Kidney tubule cell (primary cell): ENCODE results near the gene SFTPB.
"Not testable (repeated sequence)": the region's sequence is repeated elsewhere in the genome, so short reads cannot be mapped to it uniquely, and the experiment has no call there.

Experiments
- DNase-seq: peaks from one replicate; pipeline ENCODE4 v3.0.0-alpha.2; 2018; ENCODE audit warnings: low spot score

Gene SFTPB

DNA sequence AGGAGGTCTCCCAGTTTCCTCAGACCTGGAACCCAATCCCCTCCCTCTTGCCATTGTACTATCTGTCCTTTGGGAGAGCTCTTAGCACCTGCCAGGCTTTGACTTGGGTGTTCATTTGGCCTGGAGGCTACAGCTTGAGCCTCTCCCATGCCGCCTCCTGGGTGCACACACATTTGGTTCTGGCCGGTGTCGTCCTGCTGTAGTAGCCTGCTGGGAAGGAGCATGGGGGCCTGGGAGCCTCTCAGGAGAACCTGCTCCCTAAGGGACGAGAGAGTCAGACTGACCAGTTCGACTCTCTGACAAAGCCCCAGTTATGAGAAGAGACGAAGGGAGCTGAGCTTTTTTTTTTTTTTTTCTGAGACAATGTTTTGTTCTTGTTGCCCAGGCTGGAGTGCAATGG, 7.4 kb upstream of the SFTPB start:
- no peak for DNase-seq

DNA sequence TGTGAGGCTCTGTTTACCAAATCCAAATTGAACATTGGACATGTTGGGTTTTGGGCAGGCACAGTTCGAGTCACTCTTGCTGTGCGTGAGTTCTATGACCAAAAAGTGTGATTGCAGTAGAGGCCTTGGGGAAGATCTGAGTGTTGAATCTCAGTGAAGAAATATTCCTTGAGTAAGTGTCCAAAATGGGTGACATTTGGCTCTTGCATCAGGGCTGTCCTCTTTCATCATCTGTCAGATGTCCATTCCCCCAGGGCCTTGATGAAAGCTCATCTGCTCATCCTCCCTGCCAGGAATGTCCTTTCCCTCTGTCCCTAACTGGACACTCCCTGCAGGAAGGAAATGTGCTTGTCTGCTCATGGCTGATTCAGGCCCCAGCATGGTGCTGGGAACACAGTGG, 6.4 kb upstream of the SFTPB start:
- no peak for DNase-seq

DNA sequence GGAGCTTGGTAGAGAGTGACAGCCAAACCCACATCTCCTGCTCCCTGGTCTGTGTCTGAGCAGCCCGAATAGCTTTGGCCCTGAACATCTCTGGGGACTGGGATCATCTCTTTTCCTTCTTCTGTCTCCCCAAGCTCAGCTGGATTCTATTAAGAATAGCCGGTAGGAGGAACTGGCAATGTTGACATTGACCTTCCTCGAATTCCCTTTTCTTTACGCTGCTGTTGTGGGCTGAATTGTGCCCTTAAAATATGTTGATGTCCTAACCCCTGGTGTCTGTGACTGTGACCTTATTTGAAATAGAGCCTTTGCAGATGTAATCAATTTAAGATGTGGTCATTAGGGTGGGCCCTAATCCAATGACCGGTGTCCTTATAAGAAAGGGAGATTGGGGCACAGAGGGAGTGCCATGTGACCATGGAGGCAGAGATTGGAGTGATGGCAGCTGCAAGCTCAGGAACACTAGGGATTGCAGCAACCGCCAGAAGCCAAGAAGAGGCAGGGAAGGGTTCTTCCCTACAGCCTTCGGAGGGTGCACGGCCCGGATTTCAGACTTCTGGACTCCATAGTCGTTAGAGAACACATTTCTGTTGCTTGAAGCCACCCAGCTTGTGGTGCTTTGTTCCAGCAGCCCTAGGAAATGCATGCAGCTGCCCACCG, 5.8 kb upstream of the SFTPB start:
- no peak for DNase-seq

DNA sequence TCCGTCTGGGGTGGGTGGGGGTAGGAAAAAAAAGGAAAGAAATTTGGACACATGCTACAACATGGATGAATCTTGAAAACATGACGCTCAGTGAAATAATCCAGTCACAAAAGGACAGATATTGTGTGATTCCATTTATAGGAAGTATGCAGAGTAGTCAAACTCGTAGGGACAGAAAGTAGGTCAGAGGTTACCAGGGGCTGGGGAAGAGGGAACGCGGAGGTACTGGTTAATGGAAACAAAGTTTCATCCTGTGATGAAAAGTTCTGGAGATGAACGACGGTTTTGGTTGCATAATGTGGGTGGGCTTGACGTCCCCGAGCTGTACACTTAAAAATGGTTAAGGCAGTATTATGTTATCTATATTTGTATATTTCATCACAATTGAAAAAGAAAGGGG, 4.5 kb upstream of the SFTPB start:
- DNase-seq: no peak

DNA sequence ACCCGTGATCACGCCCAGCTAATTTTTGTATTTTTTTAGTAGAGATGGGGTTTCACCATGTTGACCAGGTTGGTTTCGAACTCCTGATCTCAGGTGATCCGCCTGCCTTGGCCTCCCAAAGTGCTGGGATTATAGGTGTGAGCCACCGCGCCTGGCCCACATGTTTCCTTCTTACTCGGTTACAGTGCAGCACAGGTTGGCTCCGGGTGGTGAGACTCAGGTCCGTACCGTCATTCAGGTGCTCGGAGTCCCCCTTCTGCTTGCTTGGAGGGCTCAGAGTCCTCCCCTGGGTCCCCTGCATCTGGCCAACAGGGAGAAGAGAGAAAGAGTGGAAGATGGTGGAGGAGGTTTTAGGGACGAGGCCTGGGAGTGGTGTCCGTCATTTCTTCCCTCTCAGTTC, 2.4 kb upstream of the SFTPB start:
- DNase-seq: not testable (repeated sequence)

DNA sequence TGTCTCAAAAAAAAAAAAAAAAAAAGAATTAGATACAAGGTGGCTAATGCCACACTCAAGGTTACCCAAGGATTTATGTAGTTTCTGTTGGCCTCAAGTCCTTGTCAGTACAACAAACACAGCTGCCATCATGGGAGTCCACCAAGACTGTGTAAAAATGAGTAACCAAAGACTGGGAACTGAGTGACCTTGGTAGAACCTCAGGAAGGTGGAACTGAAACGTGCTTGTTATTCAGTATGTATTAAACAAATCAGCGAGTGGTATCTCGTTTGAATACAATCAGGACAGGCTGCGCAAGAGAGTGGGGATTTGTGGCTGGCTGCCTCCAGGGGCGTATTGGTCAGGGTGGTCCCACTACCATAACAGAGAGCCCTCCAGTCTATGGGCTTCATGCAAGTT, 1.6 kb upstream of the SFTPB start:
- DNase-seq: no peak

DNA sequence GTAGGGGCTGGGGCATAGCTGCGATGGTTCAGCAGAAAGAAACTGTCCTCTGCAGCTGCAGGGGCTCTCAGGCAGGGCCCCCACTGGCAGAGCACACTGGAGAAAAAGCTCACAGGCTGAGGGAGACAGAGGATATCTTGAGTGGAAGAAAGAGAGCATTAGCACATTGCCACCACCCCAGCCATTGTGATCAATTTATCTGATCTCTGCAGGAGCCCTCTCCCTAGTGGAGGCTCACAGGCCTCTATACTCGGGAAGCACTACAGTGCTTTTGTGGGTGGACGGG, 801 bp upstream of the SFTPB start:
- no peak for DNase-seq

DNA sequence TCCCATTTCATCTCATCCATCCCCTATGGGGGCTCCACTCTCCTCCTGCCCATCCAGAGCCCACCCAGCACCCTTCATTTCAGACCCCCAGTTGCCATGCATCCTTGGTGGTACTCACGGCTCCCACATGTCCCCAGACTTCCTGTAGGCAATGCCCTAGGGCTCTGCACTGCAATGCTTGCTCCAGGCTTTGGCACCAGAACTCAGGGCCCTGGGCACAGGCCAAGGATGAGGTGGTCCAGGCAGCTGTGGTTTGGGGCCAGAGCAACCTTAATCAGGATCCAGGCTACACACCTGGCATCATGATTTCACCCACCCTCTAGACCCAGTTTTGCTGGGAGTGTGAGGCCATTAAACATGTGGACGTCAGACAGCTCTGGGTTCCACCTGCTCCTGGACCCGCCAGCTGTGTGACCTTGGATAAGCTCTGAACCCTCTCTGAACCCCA, 414 bp downstream of the SFTPB start:
- DNase-seq: no peak

DNA sequence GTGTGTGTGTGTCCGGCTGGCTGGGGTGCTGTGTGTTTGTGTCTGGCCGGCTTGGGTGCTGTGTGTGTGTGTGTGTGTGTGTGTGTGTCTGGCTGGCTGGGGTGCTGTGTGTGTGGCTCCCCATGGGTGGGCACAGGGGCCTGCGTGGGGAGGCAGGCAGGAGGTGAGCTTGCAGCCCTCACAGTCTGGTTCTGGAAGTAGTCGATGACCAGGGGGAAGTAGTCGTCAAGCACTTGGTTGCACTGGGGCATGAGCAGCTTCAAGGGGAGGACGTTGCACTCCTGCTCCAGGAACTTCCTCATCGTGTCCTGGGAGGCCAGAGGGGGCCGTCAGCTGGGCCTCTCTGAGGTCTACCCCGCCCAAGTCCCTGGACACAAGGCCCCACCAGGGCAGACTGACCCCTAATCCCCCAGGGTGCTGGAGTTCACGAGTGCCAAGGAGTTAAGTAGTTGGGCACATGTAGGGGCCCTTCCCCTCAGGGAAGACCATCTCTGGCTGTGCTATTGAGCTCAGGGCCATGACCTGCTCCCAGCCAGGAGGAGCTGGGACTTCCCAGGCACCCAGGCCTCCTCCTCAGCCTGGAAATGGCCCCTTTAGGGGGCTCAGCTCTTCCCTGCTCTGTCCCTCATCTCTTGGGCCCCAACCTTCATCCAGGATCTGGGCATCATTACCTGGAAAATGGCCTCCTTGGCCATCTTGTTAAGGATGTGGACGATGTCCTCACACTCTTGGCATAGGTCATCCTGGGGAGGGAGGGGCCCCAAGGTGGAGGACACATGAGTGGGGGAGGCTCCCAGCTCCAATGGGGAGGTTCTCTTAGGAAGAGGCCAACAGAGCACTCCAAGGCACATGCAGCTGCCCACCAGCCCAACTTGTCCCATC, 1.3 kb downstream of the SFTPB start:
- no peak for DNase-seq

DNA sequence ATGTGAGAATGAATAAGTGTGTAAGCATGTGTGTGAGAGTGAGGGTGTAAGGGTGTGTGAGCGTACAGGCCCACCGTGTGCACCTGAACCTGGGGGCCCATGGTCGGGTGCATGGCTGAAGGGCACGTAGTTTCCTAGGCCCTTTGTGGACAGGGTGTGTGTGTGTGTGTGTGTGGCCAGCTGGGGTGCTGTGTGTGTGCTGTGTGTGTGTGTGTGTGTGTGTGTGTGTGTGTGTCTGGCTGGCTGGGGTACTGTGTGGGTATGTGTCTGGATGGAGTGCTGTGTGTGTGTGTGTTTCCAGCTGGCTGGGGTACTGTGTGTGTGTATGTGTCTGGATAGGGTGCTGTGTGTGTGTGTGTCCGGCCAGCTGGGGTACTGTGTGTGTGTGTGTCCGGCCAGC, 2.0 kb downstream of the SFTPB start:
- DNase-seq: no peak

DNA sequence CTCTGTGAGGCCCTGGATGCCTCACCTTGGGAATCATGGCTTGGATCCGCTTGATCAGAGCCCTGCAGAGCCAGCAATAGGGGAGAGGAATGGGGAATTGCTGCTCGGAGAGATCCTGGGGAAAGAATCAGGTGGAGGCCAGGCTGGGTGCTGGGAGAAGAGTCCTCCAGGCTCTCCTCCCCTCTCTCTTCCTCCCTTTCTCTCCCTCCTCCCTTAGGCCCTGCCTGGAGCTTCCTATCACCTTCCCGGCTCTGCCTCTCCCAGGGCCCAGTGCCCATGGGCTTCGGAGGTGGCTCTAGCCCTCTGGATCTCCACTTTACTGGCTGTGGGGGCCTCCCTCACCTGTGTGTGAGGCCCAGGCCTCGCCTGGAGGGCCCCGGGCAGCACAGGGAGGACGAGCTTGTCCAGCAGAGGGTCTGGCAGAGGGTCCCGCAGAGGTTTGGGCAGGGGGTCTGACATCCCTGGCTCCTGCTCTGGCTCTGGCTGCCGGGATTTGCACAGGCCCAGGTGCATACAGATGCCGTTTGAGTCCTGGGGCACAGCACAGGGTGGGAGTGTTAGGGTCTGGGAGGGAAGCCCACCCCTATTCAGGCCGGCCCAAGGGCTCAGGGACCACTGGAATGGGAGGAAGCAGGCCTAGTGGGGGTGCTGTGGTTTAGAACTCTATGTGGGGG, 2.6 kb downstream of the SFTPB start:
- DNase-seq: no peak

DNA sequence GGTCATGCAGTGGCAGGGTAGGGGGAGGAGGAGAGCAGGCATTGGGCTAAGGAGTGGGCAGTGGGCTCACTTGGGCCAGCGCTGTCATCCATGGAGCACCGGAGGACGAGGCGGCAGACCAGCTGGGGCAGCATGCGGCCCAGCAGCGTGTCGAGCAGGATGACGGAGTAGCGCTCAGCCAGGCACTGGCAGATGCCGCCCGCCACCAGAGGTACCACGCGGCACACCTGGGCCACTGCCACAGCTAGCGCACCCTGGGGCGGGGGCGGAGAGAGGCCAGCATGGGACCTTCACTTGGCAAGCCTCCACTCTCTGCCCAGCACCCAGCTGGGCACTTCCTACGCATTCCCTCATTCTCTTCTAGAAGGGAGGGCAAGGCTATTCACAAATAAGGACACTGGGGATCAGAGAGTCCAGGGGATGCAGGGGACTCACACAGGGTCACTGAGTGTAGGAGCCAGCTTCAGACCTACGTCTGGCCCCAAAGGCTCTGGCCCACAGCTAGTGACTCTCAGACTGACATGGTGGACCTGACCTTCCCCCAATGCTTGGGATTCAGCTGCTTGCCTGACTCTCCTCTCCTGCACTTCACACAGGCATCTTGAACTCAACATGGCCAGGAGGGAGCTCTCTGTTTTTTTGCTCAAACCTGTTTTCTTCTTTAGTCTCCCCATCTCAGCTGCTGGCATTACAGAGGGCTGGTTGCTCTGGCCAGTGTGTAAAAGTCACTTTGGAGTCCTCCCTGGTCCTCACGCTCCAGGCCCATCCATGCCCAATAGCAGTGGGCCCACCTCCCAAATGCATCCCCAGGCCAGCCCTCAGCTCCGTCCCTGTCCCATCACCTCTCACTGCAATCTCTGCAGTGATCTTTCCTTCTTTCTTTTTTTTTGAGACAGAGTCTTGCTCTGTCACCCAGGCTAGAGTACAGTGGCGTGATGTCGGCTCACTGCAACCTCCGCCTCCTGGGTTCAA, 4.1 kb downstream of the SFTPB start:
- no peak for DNase-seq

DNA sequence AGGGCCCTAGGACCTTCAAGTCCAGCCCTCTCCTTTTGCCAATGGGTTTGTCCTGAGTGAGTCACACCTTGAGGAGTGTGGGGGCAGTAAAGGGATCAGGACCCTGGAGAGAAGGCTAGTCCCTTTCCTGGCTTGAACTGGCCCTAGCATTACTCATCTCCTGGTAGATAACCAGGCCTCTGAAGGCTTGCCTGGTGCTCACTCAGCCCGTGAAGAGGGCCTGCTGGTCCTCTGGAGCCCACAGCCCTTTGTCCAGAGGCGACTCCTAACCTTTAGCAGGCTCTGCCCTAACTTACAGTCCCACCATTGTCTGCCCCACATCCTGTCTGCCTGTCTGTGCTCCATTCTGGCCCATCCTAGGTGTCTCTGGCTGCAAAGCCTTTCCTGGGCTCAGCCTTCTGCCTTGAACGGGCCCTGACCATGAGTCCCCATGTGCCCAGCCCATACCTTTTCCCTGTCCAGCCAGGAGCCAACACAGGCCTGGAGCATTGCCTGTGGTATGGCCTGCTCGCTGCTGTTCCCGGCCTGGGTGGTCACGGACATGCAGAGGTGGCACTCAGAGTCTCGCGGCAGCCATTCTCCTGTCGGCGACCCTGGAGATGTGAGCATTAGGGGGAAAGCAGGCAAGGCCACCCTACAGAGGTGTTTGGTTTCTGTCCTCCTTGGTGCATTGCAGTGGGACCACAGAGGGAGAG, 5.0 kb downstream of the SFTPB start:
- DNase-seq: peak; percentile 94

DNA sequence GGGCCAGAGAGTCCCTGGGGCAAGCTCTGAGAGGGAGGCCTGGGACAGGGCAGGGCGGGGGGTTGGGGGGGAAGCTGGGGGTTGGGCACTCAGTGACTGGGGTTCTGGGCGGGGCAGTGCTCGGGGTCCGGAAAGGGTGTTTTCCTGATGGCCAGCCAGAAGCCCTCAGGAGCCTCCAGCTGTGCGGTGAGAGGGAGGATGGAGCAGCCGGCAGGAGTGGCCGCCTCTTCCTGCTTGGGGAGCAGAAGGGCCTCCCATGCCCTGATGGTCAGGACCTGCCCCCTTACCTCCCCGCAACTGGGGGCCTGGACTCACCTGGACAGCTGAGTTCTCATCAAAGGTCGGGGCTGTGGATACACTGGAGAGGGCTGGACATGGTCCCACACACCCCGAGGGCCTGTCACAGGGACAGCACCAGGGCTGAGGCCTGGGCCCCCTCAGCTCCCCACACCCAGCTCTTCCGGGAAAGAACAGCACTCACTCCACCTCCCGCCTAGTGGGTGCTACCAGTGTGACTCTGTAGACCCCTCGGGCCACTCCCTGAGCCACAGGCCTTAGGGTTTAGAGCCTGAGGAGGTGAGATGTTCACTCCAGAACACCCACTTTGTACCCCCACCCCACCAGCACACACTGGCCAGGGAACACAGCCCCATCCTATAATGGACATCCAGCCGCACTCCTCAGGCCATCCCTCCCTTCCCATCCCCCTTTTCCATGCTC, 6.7 kb downstream of the SFTPB start:
- DNase-seq: no peak

DNA sequence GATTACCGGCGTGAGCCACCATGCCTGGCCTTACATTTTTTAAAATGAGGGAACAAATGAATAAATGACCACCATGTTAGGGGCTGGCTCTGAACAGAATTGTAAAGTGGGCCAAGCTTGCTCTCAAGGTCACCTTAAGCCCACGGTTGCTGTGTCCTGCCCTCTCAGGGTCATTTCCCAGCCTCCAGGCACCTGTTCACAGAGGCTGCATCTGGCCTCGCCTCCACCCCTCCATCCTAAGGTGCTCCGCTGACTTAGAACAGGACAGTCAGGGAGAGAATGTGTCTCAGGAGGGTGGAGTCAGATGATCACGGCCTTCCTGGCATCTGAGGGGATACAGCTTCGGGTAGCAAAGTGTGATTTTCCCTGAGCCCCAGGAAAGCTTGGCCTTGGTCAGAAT, 7.3 kb downstream of the SFTPB start:
- no peak for DNase-seq

DNA sequence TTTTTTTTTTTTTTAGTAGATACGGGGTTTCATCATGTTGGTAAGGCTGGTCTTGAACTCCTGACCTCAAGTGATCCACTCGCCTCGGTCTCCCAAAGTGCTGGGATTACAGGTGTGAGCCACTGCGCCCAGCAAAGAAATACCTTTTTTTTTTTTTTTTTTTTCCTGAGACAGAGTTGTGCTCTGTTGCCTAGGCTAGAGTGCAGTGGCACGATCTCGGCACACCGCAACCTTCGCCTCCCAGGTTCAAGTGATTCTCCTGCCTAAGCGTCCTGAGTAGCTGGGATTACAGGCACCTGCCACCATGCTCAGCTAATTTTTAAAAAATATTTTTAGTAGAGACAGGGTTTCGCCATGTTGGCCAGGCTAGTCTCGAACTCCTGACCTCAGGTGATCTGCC, 7.7 kb downstream of the SFTPB start:
- DNase-seq: not testable (repeated sequence)

DNA sequence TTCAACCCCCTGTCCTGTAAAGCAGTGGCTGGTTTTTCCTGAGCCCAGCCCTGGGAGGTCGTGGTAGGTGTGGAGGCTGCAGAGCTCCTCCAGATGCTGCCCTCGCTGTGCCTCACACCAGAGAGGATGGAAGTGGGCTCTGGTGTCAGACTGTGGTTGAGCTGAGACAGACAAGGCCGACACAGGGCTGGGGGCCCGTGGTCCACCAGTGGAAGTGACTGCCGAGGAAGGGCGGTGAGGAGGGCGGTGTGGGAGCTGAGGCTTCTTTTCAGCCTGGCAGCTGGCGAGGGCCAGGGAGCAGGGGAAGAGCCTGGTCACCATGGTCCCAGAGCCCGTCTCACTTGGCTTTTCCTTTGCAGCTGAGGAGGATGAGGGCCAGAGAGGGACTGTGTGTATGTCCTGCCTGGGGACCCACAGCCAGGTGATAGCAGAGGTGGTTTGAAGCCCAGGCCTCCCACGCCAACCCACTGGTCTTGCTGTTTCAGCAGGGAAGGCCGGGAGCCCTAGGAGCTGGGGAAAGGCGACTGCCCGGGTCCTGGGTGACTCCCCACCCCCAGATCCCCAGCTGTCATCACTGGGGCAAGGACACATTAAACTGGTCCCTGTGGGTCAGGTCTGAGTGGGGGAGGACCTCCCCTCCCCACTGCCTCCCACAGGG, 8.5 kb downstream of the SFTPB start:
- no peak for DNase-seq

DNA sequence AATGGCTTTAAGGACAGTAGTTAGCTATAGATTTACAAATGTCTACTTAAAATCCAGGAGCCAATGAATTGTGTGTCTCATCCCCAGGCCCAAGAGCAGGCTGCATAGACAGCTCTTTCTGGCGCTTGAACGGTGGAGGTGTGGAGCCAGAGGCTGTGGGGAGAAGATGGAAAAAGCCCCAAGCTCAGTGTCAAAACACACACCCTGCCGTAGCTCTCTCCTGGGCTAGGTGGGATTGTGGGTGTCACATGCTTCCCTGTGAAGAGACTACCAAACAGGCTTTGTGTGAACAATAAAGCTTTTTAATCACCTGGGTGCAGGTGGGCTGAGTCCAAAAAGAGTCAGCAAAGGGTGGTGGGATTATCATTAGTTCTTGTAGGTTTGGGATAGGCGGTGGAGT, 10.6 kb downstream of the SFTPB start:
- not testable (repeated sequence) for DNase-seq

DNA sequence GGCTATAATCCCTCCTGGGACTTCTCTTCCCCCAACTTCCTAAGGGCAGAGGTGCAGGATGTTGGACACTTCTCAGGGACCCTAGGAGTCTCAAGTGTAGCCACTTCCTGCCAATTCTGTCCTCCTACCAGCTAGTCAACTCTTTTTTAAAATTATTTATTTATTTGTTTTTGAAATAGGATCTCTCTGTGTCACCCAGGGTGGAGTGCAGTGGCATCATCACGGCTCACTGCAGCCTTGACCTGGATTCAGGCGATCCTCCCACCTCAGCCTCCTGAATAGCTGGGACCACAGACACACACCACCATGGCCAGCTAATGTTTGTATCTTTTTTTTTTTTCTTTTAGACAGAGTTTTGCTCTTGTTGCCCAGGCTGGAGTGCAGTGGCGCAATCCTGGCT, 11.5 kb downstream of the SFTPB start:
- DNase-seq: peak; percentile 18

DNA sequence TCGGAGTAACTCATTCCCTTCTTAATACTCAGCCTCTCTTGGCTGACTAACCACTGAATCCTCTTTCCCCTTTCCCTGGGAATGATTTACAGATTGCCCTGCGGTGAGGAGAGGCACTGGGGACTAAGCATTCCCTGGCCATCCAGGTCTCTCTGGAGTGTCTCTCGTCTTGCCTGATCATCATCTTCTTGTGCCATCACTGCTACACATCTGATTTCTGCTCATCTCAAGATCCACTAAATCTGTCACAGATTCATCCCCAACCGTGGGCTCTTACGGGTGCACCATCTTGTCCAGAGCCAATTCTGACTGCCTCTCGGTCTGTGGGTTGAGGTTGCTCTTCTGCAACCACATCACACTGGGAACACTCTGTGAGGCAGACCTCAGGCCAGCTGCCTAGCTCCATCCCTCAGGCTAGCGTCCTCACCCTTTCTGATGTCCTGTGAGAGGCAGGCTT, 12.0 kb downstream of the SFTPB start:
- peak; percentile 82 for DNase-seq
